Omental fat pad (tissue), 4 donors: ENCODE results near the gene NKX6-2. TPM values are rescaled to one million over a fixed set of nuclear protein-coding genes. Genes with fewer than 3 reads are reported as not detected.
"Not testable (repeated sequence)": the region's sequence is repeated elsewhere in the genome, so short reads cannot be mapped to it uniquely, and the experiment has no call there.

ENCODE experiments used
- ATAC-seq: fragments of 150-250 bp; one replicate; pipeline ENCODE4 v1.9.1; 2016; ENCODE audit warnings: mild to moderate bottlenecking, moderate library complexity; ENCODE audit not compliant: low FRiP score
- DNase-seq: peaks from one replicate; pipeline ENCODE4 v3.0.0-alpha.2; 2019; ENCODE audit warnings: low spot score
- total RNA-seq, 4 donors: library from RNA; depleted of rRNA; stranded (reverse); fragments of >200 nt; gene quantifications; one replicate each; pipeline ENCODE4 v1.1.0, GENCODE V29; 2016
- TF ChIP-seq, protein P1 (sequence below), 3 donors: fragments of 450-650 bp; IDR thresholded peaks; one replicate each; pipeline ENCODE4 v1.5.1; 2016 to 2017; ENCODE audit warnings: antibody characterized with exemption in 3 of 3, mild to moderate bottlenecking in 3 of 3, moderate library complexity in 2 of 3

The NKX6-2 gene
- total RNA-seq, 4 donors from 2014 or later, result not detected

DNA sequence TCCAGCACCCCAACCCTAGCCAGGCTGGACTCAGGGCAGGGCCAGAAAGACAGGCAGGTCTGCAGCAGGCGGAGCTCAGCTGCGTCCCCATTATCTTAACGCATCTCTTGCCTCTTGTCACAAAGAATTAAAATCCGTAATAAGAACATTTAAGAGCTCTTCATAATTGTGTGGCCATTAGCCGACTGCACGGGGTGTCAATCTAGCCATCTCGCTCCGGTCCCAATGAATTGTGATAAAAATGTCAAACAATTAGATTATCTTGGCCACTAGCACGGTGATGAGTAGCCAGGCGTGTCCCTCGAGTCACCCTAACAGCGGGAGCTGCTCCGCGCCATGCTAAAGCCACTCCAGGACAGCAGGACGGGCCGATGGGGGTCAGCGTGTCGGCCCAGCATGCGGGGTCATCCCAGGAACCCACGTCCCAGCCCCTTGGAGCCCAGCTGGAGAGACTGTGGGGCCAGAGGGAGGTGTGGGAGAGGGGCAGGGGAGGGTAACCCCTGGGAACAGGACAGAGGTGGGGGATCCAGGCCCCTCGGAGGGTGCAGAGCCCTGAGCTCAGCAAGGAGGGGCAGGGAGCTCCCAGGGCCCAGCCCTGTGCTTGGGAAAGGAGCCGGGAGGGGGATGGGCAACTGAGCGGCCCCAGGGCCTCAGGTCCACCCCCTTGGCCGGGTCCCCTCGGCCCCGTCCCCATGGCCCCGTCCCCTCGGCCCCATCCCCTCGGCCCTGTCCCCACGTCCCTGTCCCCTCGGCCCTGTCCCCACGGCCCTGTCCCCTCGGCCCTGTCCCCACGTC lies 17.7 kb upstream of the NKX6-2 start:
- TF ChIP-seq, protein P1, sequence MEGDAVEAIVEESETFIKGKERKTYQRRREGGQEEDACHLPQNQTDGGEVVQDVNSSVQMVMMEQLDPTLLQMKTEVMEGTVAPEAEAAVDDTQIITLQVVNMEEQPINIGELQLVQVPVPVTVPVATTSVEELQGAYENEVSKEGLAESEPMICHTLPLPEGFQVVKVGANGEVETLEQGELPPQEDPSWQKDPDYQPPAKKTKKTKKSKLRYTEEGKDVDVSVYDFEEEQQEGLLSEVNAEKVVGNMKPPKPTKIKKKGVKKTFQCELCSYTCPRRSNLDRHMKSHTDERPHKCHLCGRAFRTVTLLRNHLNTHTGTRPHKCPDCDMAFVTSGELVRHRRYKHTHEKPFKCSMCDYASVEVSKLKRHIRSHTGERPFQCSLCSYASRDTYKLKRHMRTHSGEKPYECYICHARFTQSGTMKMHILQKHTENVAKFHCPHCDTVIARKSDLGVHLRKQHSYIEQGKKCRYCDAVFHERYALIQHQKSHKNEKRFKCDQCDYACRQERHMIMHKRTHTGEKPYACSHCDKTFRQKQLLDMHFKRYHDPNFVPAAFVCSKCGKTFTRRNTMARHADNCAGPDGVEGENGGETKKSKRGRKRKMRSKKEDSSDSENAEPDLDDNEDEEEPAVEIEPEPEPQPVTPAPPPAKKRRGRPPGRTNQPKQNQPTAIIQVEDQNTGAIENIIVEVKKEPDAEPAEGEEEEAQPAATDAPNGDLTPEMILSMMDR (IDR thresholded peaks at IDR 0.05), result no peak
- DNase-seq, result no peak
- ATAC-seq, result no peak

DNA sequence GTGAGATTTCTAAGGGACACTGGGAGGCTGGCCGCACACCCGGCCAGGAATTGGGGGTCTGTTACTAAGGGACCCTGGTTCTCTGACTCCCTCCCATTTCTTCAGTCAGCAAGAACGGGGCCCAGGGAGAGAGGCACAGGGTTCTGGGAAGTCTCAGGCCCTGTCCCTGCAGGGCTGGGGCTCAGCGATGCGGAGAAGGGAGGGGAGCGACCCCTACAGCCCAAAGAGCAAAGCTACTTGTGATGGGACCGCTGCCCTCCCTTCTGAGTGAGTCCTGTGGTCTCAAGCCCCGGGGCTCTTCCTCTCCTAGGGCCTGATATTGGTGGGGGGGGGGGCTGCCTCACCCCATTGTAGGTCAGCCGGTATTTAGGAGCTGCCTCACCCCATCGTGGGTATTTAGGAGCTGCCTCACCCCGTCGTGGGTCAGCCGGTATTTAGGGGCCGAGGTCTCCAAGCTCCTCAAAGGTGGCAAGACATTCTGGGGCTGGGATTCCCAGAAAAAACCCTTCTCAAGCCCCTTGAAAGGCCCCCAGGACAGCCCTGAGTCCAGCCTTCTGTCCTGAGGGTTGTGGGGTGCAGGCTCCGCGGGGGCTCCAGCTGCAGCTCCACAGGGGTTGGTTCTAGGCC lies 16.9 kb upstream of the NKX6-2 start:
- ATAC-seq (no peak), DNase-seq (no peak)
- TF ChIP-seq, protein P1 (IDR thresholded peaks at IDR 0.05), result no peak

DNA sequence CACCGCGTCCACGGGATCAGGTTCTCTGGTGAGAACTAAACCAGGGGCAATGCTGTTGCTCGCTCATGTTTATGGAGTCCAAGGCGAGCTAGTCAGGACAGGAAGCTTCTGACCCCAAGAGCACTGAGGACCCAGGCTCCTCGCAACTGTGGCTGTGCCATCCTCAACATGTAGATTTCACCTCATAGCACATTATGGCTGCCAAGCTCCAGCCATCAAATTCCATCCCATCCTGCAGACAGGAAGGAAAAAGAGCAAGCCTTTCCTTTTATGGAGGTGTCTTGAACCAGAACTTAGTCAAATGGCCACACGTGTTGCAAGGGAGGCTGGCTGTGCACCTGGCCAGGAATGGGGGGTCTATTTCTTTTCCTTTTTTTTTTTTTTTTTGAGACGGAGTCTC lies 16.1 kb upstream of the NKX6-2 start:
- no peak for ATAC-seq
- DNase-seq, result no peak
- TF ChIP-seq, protein P1 (IDR thresholded peaks at IDR 0.05), result no peak

DNA sequence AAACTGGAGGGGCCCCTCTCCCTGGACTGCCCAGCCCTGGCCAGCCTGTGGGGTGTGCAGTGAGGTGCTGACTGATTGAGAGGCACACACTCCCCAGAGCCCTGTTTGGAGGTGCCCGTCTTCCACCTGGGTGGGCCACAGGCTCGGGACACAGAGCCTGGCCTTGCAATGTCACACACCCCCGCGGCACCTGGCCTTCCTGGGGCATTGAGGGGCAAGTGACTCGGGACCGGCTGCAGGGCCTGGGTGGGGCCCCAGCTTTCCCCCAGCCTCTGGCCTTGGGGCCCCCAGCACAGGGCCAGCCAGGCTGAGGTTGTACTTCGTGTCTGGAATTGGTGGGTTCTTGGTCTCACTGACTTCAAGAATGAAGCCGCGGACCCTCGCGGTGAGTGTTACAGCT lies 13.9 kb upstream of the NKX6-2 start:
- TF ChIP-seq, protein P1 (IDR thresholded peaks at IDR 0.05), result no peak
- DNase-seq (no peak), ATAC-seq (no peak)

DNA sequence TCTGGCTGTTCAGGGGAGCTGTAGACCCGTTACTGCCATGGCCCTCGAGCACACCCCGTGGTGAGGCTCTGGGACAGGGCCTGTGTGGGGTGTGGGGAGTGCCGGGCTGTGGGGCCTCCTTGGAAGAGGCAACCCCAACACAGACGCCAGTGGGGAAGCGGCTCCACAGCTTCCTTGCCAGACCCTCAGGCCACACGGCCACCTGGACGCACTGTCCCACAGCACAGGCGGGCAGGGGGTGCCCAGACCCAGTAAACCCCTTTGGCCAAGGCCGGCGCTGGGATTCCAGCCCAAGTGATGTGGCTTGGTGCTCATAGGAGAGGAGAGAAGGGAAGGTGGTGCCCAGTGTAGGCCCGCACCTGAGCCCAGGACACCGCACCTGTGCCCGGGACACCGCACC lies 12.9 kb upstream of the NKX6-2 start:
- no peak for DNase-seq
- ATAC-seq, result no peak
- TF ChIP-seq, protein P1 (IDR thresholded peaks at IDR 0.05), result no peak

DNA sequence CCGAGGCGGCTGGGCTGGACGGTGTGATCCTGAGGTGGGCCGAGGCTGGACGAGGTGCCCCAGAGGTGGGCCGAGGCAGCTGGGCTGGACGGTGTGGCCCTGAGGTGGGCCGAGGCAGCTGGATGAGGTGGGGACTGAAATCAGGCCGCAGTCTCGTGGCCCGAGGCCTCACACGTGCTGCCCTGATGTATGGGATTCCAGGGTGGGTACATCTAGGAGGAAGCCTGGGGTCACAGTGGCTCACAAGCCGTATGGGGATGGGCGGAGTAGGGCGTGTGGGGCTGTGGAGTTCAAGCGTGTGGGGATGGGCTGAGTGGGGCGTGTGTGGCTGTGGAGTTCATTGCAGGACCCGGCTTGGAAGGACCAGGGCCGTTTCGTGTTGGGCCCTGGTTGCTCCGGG lies 12.5 kb upstream of the NKX6-2 start:
- TF ChIP-seq, protein P1 (IDR thresholded peaks at IDR 0.05), result no peak
- ATAC-seq (no peak), DNase-seq (no peak)

DNA sequence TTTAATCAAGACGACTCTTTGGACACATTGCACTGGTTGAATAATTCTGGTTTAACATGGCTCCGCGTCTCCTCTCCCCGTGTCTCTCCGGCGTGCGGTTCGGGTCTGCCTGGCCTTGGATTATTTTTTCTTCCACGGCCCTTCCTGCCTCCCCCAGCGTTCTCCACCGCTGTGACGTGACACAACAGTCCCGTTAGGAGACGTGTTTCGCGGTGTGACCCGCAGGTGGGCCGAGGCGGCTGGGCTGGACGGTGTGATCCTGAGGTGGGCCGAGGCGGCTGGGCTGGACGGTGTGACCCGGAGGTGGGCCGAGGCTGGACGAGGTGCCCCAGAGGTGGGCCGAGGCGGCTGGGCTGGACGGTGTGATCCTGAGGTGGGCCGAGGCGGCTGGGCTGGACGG lies 12.0 kb upstream of the NKX6-2 start:
- not testable (repeated sequence) for ATAC-seq, DNase-seq
